Caco-2 (cell line): ENCODE measurements around the gene CCR5AS.

ENCODE experiments used
- BruUV-seq: library from RNA; stranded (reverse); fragments of 400-500 nt; replicated peaks from 2 replicates; lab custom pipeline; 2021; lab: Mats Ljungman, UMichigan
- CTCF ChIA-PET: fragments of 300-600 bp; sonication (Branson Sonifier 250); formaldehyde crosslinking; loops from one replicate; lab custom pipeline; 2022; ENCODE audit warnings: antibody characterized with exemption; lab: Charles Lee
- POLR2A ChIA-PET: fragments of 300-600 bp; sonication (Branson Sonifier 250); formaldehyde crosslinking; loops from one replicate; lab custom pipeline; 2022; ENCODE audit warnings: antibody characterized with exemption; lab: Charles Lee
- DNase-seq, 2 experiments: peaks; one replicate each; pipeline versions ENCODE4 v3.0.0 to v3.0.0-alpha.2; 2020 to 2022
- H3K27me3 ChIP-seq: replicated peaks from 2 replicates; pipeline ENCODE4 v1.6.0; 2011; ENCODE audit warnings: low read length; ENCODE audit not compliant: control insufficient read depth, insufficient read depth
- H3K36me3 ChIP-seq: 2 replicates; pipeline ENCODE4 v1.5.1; 2011; ENCODE audit warnings: low read length; ENCODE audit not compliant: control insufficient read depth, insufficient read depth
- H3K4me1 ChIP-seq: fragments of 250-450 bp; sonication (Bioruptor Pico); 2 replicates; pipeline ENCODE4 v1.5.1; 2020; ENCODE audit warnings: mild to moderate bottlenecking
- H3K4me3 ChIP-seq: 2 replicates; pipeline ENCODE4 v1.5.1; 2011; ENCODE audit warnings: low read depth, mild to moderate bottlenecking, control low read depth, low read length
- H3K9me3 ChIP-seq: fragments of 250-450 bp; sonication (Bioruptor Pico); 2 replicates; pipeline ENCODE4 v1.5.1; 2020; ENCODE audit warnings: mild to moderate bottlenecking, moderate library complexity
- H3K27ac Mint-ChIP-seq: one replicate; pipeline ENCODE4 v1.8.0; 2022; ENCODE audit warnings: mixed read lengths; ENCODE audit not compliant: unreplicated experiment
- H3K27me3 Mint-ChIP-seq: one replicate; pipeline ENCODE4 v1.8.0; 2022; ENCODE audit warnings: mixed read lengths; ENCODE audit not compliant: insufficient read depth, unreplicated experiment
- H3K36me3 Mint-ChIP-seq: one replicate; pipeline ENCODE4 v1.8.0; 2022; ENCODE audit warnings: mild to moderate bottlenecking, mixed read lengths; ENCODE audit not compliant: insufficient read depth, unreplicated experiment
- H3K4me1 Mint-ChIP-seq: one replicate; pipeline ENCODE4 v1.8.0; 2022; ENCODE audit warnings: low read depth, mixed read lengths; ENCODE audit not compliant: unreplicated experiment
- H3K4me3 Mint-ChIP-seq: one replicate; pipeline ENCODE4 v1.8.0; 2022; ENCODE audit warnings: mild to moderate bottlenecking, moderate library complexity, mixed read lengths; ENCODE audit not compliant: unreplicated experiment
- H3K9me3 Mint-ChIP-seq: one replicate; pipeline ENCODE4 v1.8.0; 2022; ENCODE audit warnings: mixed read lengths; ENCODE audit not compliant: unreplicated experiment
- CTCF ChIP-seq, 2 experiments: fragments of 200-600 bp in 1 of 2; IDR thresholded peaks; 1 replicate in 1 of 2; 2 replicates in 1 of 2; pipeline versions ENCODE4 v1.5.1 to v1.8.0; 2011 to 2022; ENCODE audit warnings: antibody characterized with exemption in 1 of 2, control low read depth in 1 of 2, inconsistent platforms in 1 of 2, low read depth in 1 of 2, low read length in 1 of 2, mild to moderate bottlenecking in 1 of 2, moderate library complexity in 1 of 2; ENCODE audit not compliant: insufficient read depth in 1 of 2, severe bottlenecking in 1 of 2, unreplicated experiment in 1 of 2
- intact Hi-C: fragments of 100-400 bp; cut with micrococcal nuclease; formaldehyde crosslinking; loops from one replicate; pipeline ENCODE4 v1.10.0; 2022; ENCODE audit not compliant: unreplicated experiment

Gene CCR5AS

DNA sequence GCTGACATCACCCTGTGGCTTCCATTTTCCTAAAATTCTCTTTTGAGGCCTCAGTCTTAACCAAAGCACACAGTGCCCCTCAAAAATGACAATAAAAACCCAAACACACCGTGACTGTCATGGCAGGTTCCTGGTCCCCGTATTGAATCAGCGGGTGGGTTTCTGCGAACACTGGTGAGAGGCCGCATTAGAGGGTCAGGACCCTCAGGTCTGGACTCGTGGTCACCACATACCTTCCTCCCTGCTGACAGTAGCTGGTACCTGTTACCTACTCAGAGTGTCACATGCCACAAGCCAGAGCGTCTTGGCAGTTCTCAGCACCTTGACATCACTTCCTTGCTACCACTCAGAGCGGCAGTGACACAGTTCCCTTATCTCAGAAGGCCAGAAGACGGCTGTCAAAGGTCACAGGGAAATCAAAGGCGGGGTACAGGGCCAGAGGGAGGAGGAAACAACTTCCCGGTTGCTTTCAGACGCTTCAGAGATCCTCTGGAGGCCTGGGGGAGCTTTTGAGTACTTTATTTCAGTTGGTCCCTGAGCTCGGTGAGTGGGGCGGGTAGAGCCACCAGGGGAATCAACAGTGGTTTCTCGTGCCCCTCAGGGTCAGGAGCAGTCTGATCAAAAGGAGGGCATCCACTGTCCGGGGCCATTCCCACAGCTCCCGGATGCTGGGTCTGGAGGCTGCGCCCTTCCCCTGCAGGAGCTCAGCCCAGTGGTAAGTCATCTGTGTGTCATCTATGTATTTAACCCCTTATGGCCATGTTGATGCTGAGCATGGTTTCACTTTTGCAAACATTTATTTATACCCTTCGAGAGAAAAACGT, at the start of gene CCR5AS, which contains the start of gene CCRL2:
CCR5AS (minus strand) TSS at position 279 of the 824 bp plus-strand sequence.
CCRL2 (plus strand) TSS at position 472 of the 824 bp plus-strand sequence. CDS start 821 bp downstream, outside the sequence.
- ChIA-PET CTCF (no interaction called here), POLR2A (interaction anchor here (0.5 kb wide), 1 partner anchor 570 kb away, joined by 6 read pairs; no protein-coding TSS in a partner anchor)
- H3K27me3 Mint-ChIP-seq = no peaks in the 10 kb centered on the region
- Histone ChIP-seq H3K9me3 (no peaks in the 10 kb centered on the region), H3K4me3 (0 out of 2 replicates have a peak within 1 kb of the TSS, but pooled peaks have one; percentile 11), H3K4me1 (peaks cover 17% of the 10 kb centered on the region), H3K36me3 (no peaks in the 10 kb centered on the region), H3K27me3 (no peaks in the 10 kb centered on the region)
- H3K4me1 Mint-ChIP-seq = peaks cover 21% of the 10 kb centered on the region
- intact Hi-C loops = no loop called here
- H3K4me3 Mint-ChIP-seq = peak within 1 kb of the TSS; percentile 60
- no peaks in the 10 kb centered on the region for H3K9me3 Mint-ChIP-seq
- H3K36me3 Mint-ChIP-seq = no peaks in the 10 kb centered on the region
- H3K27ac Mint-ChIP-seq = peak within 1 kb of the TSS; percentile 57
- DNase-seq = peak; percentile 54 to 81
- BruUV-seq = TSS peak; percentile 75
- no peak for TF ChIP-seq CTCF (IDR thresholded peaks at IDR 0.05; ENCODE audit: insufficient read depth in 1 of 2, low read depth in 1 of 2, low read length in 1 of 2, severe bottlenecking in 1 of 2, unreplicated experiment in 1 of 2)

GRCh38 chr3:46456118-46456517, 49.3 kb upstream of the CCR5AS start:
- no peaks in the 10 kb centered on the region for H3K9me3 Mint-ChIP-seq
- Histone ChIP-seq H3K9me3 (peaks cover 4% of the 10 kb centered on the region; the same call in 1 of the 2 replicates), H3K4me3 (no peak overlapping the region), H3K27me3 (no peaks in the 10 kb centered on the region), H3K4me1 (no peaks in the 10 kb centered on the region), H3K36me3 (no peaks in the 10 kb centered on the region)
- TF ChIP-seq CTCF (IDR thresholded peaks at IDR 0.05; ENCODE audit: insufficient read depth in 1 of 2, low read depth in 1 of 2, low read length in 1 of 2, severe bottlenecking in 1 of 2, unreplicated experiment in 1 of 2) = no peak
- BruUV-seq = no TSS peak
- ChIA-PET POLR2A (no interaction called here), CTCF (no interaction called here)
- no peaks in the 10 kb centered on the region for H3K4me1 Mint-ChIP-seq
- intact Hi-C loops = no loop called here
- no peaks in the 10 kb centered on the region for H3K36me3 Mint-ChIP-seq
- H3K4me3 Mint-ChIP-seq = no peak overlapping the region
- DNase-seq = no peak
- no peak overlapping the region for H3K27ac Mint-ChIP-seq
- H3K27me3 Mint-ChIP-seq = no peaks in the 10 kb centered on the region

GRCh38 chr3:46455231-46456115, 48.6 kb upstream of the CCR5AS start:
- BruUV-seq = no TSS peak
- Mint-ChIP-seq H3K27ac (no peak overlapping the region), H3K4me1 (no peaks in the 10 kb centered on the region), H3K27me3 (no peaks in the 10 kb centered on the region), H3K36me3 (no peaks in the 10 kb centered on the region), H3K4me3 (no peak overlapping the region), H3K9me3 (no peaks in the 10 kb centered on the region)
- Histone ChIP-seq H3K4me3 (no peak overlapping the region), H3K9me3 (peaks cover 3% of the 10 kb centered on the region; the same call in 1 of the 2 replicates), H3K27me3 (no peaks in the 10 kb centered on the region), H3K36me3 (no peaks in the 10 kb centered on the region), H3K4me1 (no peaks in the 10 kb centered on the region)
- ChIA-PET POLR2A (no interaction called here), CTCF (no interaction called here)
- intact Hi-C loops = no loop called here
- TF ChIP-seq CTCF (IDR thresholded peaks at IDR 0.05; ENCODE audit: insufficient read depth in 1 of 2, low read depth in 1 of 2, low read length in 1 of 2, severe bottlenecking in 1 of 2, unreplicated experiment in 1 of 2) = no peak
- DNase-seq = no peak
